HL-60 (cell line): Measurements from ENCODE around the gene SLC9A3.

Source experiments
- DNase-seq, 2 experiments: peaks; one replicate each; pipeline ENCODE4 v3.0.0-alpha.2; 2010 to 2020; ENCODE audit warnings: low read depth in 1 of 2, low spot score in 1 of 2
- H3K27ac ChIP-seq: fragments of 250-450 bp; sonication (Bioruptor Pico); replicated peaks from 2 replicates; pipeline ENCODE4 v1.5.1; 2020; ENCODE audit warnings: mild to moderate bottlenecking, moderate library complexity
- H3K27me3 ChIP-seq: fragments of 250-450 bp; sonication (Bioruptor Pico); 2 replicates; pipeline ENCODE4 v1.5.1; 2021; ENCODE audit warnings: mild to moderate bottlenecking, moderate library complexity; ENCODE audit not compliant: insufficient read depth, poor library complexity, severe bottlenecking
- H3K4me3 ChIP-seq: replicated peaks from 2 replicates; pipeline ENCODE4 v1.5.1; 2011; ENCODE audit warnings: mild to moderate bottlenecking, control low read depth, low read length; ENCODE audit not compliant: insufficient read depth
- GABPA ChIP-seq: IDR thresholded peaks from 2 replicates; pipeline ENCODE4 v1.6.1; 2012; ENCODE audit warnings: low read depth
- POLR2AphosphoS5 ChIP-seq: IDR thresholded peaks from 2 replicates; pipeline ENCODE4 v1.6.1; 2012; ENCODE audit warnings: low read depth
- REST ChIP-seq: IDR thresholded peaks from 2 replicates; pipeline ENCODE4 v1.6.1; 2012; ENCODE audit warnings: low read depth; ENCODE audit not compliant: insufficient replicate concordance
- SPI1 ChIP-seq: IDR thresholded peaks from 2 replicates; pipeline ENCODE4 v1.6.1; 2012; ENCODE audit warnings: low read depth, mild to moderate bottlenecking, borderline replicate concordance
- TF ChIP-seq, protein P1 (sequence below): IDR thresholded peaks from one replicate; pipeline ENCODE4 v1.5.1; 2011; ENCODE audit warnings: low read length, control low read depth, inconsistent platforms; ENCODE audit not compliant: insufficient read depth

SLC9A3 gene

GRCh38 chr5:547086-547924 is 23.1 kb upstream of the SLC9A3 start:
- TF ChIP-seq, protein P1, sequence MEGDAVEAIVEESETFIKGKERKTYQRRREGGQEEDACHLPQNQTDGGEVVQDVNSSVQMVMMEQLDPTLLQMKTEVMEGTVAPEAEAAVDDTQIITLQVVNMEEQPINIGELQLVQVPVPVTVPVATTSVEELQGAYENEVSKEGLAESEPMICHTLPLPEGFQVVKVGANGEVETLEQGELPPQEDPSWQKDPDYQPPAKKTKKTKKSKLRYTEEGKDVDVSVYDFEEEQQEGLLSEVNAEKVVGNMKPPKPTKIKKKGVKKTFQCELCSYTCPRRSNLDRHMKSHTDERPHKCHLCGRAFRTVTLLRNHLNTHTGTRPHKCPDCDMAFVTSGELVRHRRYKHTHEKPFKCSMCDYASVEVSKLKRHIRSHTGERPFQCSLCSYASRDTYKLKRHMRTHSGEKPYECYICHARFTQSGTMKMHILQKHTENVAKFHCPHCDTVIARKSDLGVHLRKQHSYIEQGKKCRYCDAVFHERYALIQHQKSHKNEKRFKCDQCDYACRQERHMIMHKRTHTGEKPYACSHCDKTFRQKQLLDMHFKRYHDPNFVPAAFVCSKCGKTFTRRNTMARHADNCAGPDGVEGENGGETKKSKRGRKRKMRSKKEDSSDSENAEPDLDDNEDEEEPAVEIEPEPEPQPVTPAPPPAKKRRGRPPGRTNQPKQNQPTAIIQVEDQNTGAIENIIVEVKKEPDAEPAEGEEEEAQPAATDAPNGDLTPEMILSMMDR: no peak
- TF ChIP-seq REST (no peak), SPI1 (no peak), GABPA (no peak), POLR2AphosphoS5 (no peak)
- H3K27me3 ChIP-seq: peaks cover 5% of the 10 kb centered on the region

GRCh38 chr5:546376-546908 is 22.2 kb upstream of the SLC9A3 start:
- DNase-seq: no peak
- H3K27ac ChIP-seq: no peak overlapping the region
- TF ChIP-seq SPI1 (no peak), REST (no peak), POLR2AphosphoS5 (no peak), GABPA (no peak)
- TF ChIP-seq, protein P1: no peak
- H3K27me3 ChIP-seq: peaks cover 7% of the 10 kb centered on the region
- no peak overlapping the region for H3K4me3 ChIP-seq

More at GRCh38 chr5:547086-547924, 23.1 kb upstream of the SLC9A3 start:
- H3K27ac ChIP-seq: no peak overlapping the region
- H3K4me3 ChIP-seq: no peak overlapping the region
- no peak for DNase-seq

DNA sequence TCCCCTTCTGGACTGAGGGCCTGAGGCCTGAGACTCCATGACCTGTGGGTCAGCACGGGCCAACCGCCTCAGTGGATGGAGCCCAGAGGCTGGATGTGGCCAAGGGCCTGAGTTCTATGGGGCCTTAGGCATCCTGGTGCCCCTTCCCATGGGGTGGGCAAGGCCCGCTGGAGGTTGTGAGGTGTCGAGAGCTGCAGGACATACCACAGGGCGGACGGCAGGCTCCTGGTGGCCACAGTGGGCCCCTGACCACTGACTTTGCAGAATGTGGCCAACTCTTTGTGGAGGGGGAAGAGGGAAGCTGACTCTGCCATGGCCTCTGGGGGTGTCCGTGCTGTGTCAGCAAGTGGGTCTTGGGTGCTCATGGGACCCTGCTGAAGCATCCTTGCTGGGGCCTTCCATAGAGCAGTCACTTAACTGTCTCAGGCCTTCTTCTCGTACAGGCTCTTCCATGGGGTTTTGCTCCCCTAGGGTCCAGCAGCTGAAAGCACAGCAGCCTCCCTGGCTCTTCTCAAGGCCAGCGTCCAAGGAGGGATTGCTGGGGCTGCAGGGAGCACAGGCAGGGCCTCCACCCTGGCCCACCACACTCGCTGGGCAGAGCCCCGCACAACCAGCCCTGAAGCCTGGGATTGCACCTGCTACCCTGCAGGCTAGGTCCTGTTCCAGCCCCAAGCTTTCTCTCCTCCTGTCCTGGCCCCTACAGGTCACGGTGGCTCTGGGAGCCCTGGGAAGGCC is 21.6 kb upstream of the SLC9A3 start:
- TF ChIP-seq REST (no peak), SPI1 (no peak)
- TF ChIP-seq, protein P1: no peak
- H3K27me3 ChIP-seq: peaks cover 7% of the 10 kb centered on the region
- no peak for DNase-seq
- H3K4me3 ChIP-seq: no peak overlapping the region
- no peak overlapping the region for H3K27ac ChIP-seq
